GM21825 (cell line): ENCODE results near the gene DCP2.

Experiments used
- ATAC-seq: cut with Tn5 transposase; IDR thresholded peaks from one replicate; pipeline ENCODE4 v1.9.1; 2021; ENCODE audit warnings: mild to moderate bottlenecking, moderate library complexity; ENCODE audit not compliant: unreplicated experiment

DCP2 gene

GRCh38 chr5:112965733-112966306 is 10.8 kb upstream of the DCP2 start:
- no peak for ATAC-seq

GRCh38 chr5:112967520-112968083 is 9.0 kb upstream of the DCP2 start:
- no peak for ATAC-seq

GRCh38 chr5:112968411-112969106 is 8.0 kb upstream of the DCP2 start:
- ATAC-seq, result no peak

GRCh38 chr5:112971276-112971675 is 5.3 kb upstream of the DCP2 start:
- ATAC-seq, result no peak

- no peak for ATAC-seq
Observed at GRCh38 chr5:112973036-112973435, 3.6 kb upstream of the DCP2 start.

GRCh38 chr5:112973904-112974303 is 2.7 kb upstream of the DCP2 start:
- ATAC-seq, result no peak

- ATAC-seq, result no peak
Observed at GRCh38 chr5:112974901-112975300, 1.7 kb upstream of the DCP2 start.

- ATAC-seq, result peak; percentile 14
Observed at GRCh38 chr5:112975721-112976431, 722 bp upstream of the DCP2 start.

- ATAC-seq, result no peak
Observed at GRCh38 chr5:112977440-112977861, 853 bp downstream of the DCP2 start.

- no peak for ATAC-seq
Observed at GRCh38 chr5:112978836-112979235, 2.2 kb downstream of the DCP2 start.

- ATAC-seq, result no peak
Observed at GRCh38 chr5:112979723-112980122, 3.1 kb downstream of the DCP2 start.

GRCh38 chr5:112983363-112983762 is 6.8 kb downstream of the DCP2 start:
- ATAC-seq, result no peak

GRCh38 chr5:112986224-112986623 is 9.6 kb downstream of the DCP2 start:
- ATAC-seq, result no peak

- peak; percentile 82 for ATAC-seq
Observed at GRCh38 chr5:112995764-112996618, 19.4 kb downstream of the DCP2 start.

- no peak for ATAC-seq
Observed at GRCh38 chr5:112996830-112997374, 20.3 kb downstream of the DCP2 start.

- ATAC-seq, result no peak
Observed at GRCh38 chr5:112998296-112998695, 21.7 kb downstream of the DCP2 start.

GRCh38 chr5:113000466-113000865 is 23.9 kb downstream of the DCP2 start:
- ATAC-seq, result no peak

- no peak for ATAC-seq
Observed at GRCh38 chr5:113002423-113002822, 25.8 kb downstream of the DCP2 start.

- no peak for ATAC-seq
Observed at GRCh38 chr5:113003763-113004162, 27.2 kb downstream of the DCP2 start.

- ATAC-seq, result no peak
Observed at GRCh38 chr5:113005454-113005853, 28.9 kb downstream of the DCP2 start.
